H1 (cell line): Measurements from ENCODE around the gene KCNA4. TPM values are rescaled to one million over a fixed set of nuclear protein-coding genes. Genes with fewer than 3 reads are reported as not detected.

Source experiments
- CTCF ChIA-PET: fragments of 300-600 bp; sonication (Branson Sonifier 250); formaldehyde crosslinking; loops from one replicate; lab custom pipeline; 2021; ENCODE audit not compliant: partially characterized antibody; lab: Charles Lee
- POLR2A ChIA-PET: fragments of 300-600 bp; sonication (Branson Sonifier 250); formaldehyde crosslinking; loops from one replicate; lab custom pipeline; 2021; ENCODE audit warnings: inconsistent platforms; ENCODE audit not compliant: partially characterized antibody; lab: Charles Lee
- DNase-seq, 2 experiments: peaks; one replicate each; pipeline versions ENCODE4 v3.0.0 to v3.0.0-alpha.2; 2010 to 2022; ENCODE audit warnings: low spot score in 2 of 2, low read depth in 1 of 2, mixed read lengths in 1 of 2
- FAIRE-seq: peaks from 2 replicates; lab custom pipeline; 2011; peaks lifted over from hg19 to GRCh38; lab: Jason Lieb, UNC
- H2AFZ ChIP-seq: 2 replicates; pipeline ENCODE4 v1.8.1; 2012; ENCODE audit warnings: low read length, inconsistent platforms
- H2AK5ac ChIP-seq: 2 replicates; pipeline ENCODE4 v1.6.1; 2013; ENCODE audit warnings: low read depth, low read length
- H2BK120ac ChIP-seq: replicated peaks from 2 replicates; pipeline ENCODE3; 2013; ENCODE audit warnings: low read depth, low read length, inconsistent platforms
- H2BK12ac ChIP-seq: 2 replicates; pipeline ENCODE4 v1.6.1; 2013; ENCODE audit warnings: low read depth, low read length
- H2BK15ac ChIP-seq: 2 replicates; pipeline ENCODE4 v1.6.1; 2013; ENCODE audit warnings: low read length
- H2BK20ac ChIP-seq: 2 replicates; pipeline ENCODE4 v1.6.1; 2013; ENCODE audit warnings: low read length
- H2BK5ac ChIP-seq: 2 replicates; pipeline ENCODE4 v1.6.1; 2013; ENCODE audit warnings: low read depth, low read length
- H3K14ac ChIP-seq: 2 replicates; pipeline ENCODE4 v1.6.1; 2013; ENCODE audit warnings: inconsistent platforms; ENCODE audit not compliant: insufficient read length
- H3K18ac ChIP-seq: 2 replicates; pipeline ENCODE4 v1.6.1; 2013; ENCODE audit warnings: low read length; ENCODE audit errors: extremely low read depth
- H3K23ac ChIP-seq: 2 replicates; pipeline ENCODE4 v1.6.1; 2013; ENCODE audit warnings: inconsistent platforms; ENCODE audit not compliant: insufficient read length
- H3K23me2 ChIP-seq: 2 replicates; pipeline ENCODE4 v1.6.1; 2013; ENCODE audit warnings: low read depth, low read length
- H3K27ac ChIP-seq: 2 replicates; pipeline ENCODE4 v1.6.1; 2011; ENCODE audit warnings: low read depth, low read length, inconsistent platforms
- H3K27me3 ChIP-seq, 4 experiments: replicated peaks in 1 of 4; 1 replicate in 1 of 4; 2 replicates in 3 of 4; pipeline versions ENCODE4 v1.6.1 to v1.8.1; 2011 to 2013; ENCODE audit warnings: low read length in 3 of 4, mild to moderate bottlenecking in 3 of 4, inconsistent platforms in 2 of 4, mixed read lengths in 2 of 4, moderate library complexity in 1 of 4; ENCODE audit not compliant: control insufficient read depth in 3 of 4, insufficient read depth in 3 of 4; ENCODE audit errors: extremely low read depth in 1 of 4
- H3K36me3 ChIP-seq, 4 experiments: 2 replicates each; pipeline versions ENCODE4 v1.6.1 to v1.8.1; 2011 to 2013; ENCODE audit warnings: mild to moderate bottlenecking in 4 of 4, low read length in 3 of 4, moderate library complexity in 2 of 4, control low read depth in 1 of 4, inconsistent platforms in 1 of 4; ENCODE audit not compliant: insufficient read depth in 4 of 4, control insufficient read depth in 2 of 4
- H3K4ac ChIP-seq: replicated peaks from 2 replicates; pipeline ENCODE3; 2013; ENCODE audit warnings: low read length, low read depth, mixed read lengths, inconsistent platforms; ENCODE audit not compliant: insufficient read length
- H3K4me1 ChIP-seq, 4 experiments: replicated peaks in 1 of 4; 1 replicate in 1 of 4; 2 replicates in 3 of 4; pipeline versions ENCODE4 v1.6.1 to v1.8.1; 2011 to 2013; ENCODE audit warnings: low read length in 3 of 4, inconsistent platforms in 2 of 4, mixed read lengths in 1 of 4; ENCODE audit not compliant: insufficient read depth in 4 of 4, control insufficient read depth in 3 of 4
- H3K4me2 ChIP-seq, 2 experiments: 2 replicates each; pipeline versions ENCODE4 v1.6.1 to v1.8.1; 2011 to 2013; ENCODE audit warnings: low read depth in 2 of 2, low read length in 2 of 2, control low read depth in 1 of 2, inconsistent platforms in 1 of 2, mild to moderate bottlenecking in 1 of 2; ENCODE audit not compliant: insufficient read depth in 1 of 2
- H3K4me3 ChIP-seq, 4 experiments: fragments of 200-600, 300-600 bp in 1 of 4; sonication (generic), shearing (Covaris generic), sonication (Bioruptor Twin) in 1 of 4; 2 replicates each; pipeline versions ENCODE4 v1.5.1 to v1.8.1; 2011 to 2016; ENCODE audit warnings: low read length in 4 of 4, low read depth in 3 of 4, control low read depth in 2 of 4, inconsistent platforms in 2 of 4, mild to moderate bottlenecking in 2 of 4, mixed read lengths in 1 of 4, moderate library complexity in 1 of 4; ENCODE audit not compliant: insufficient read depth in 2 of 4; ENCODE audit errors: extremely low read depth in 1 of 4
- H3K56ac ChIP-seq: replicated peaks from 2 replicates; pipeline ENCODE3; 2013; ENCODE audit warnings: low read depth, mild to moderate bottlenecking, mixed read lengths, low read length, inconsistent platforms; ENCODE audit not compliant: insufficient read length
- H3K79me1 ChIP-seq: 2 replicates; pipeline ENCODE4 v1.6.1; 2013; ENCODE audit warnings: low read depth, low read length, control low read depth
- H3K79me2 ChIP-seq, 2 experiments: 2 replicates each; pipeline versions ENCODE4 v1.6.1 to v1.8.1; 2012 to 2013; ENCODE audit warnings: low read length in 2 of 2, mild to moderate bottlenecking in 2 of 2, inconsistent platforms in 1 of 2; ENCODE audit not compliant: insufficient read depth in 2 of 2, control insufficient read depth in 1 of 2
- H3K9ac ChIP-seq, 4 experiments: replicated peaks in 1 of 4; 1 replicate in 1 of 4; 2 replicates in 3 of 4; pipeline versions ENCODE4 v1.6.1 to v1.8.1; 2011 to 2013; ENCODE audit warnings: low read depth in 3 of 4, low read length in 3 of 4, control low read depth in 2 of 4, mild to moderate bottlenecking in 2 of 4, moderate library complexity in 2 of 4, inconsistent platforms in 1 of 4; ENCODE audit errors: extremely low read depth in 1 of 4
- H3K9me3 ChIP-seq, 2 experiments: 2 replicates each; pipeline versions ENCODE4 v1.6.1 to v1.8.1; 2012 to 2013; ENCODE audit warnings: mild to moderate bottlenecking in 2 of 2, moderate library complexity in 2 of 2, control low read depth in 1 of 2, inconsistent platforms in 1 of 2, low read depth in 1 of 2, low read length in 1 of 2, mixed read lengths in 1 of 2; ENCODE audit not compliant: insufficient read depth in 2 of 2
- H4K20me1 ChIP-seq, 2 experiments: replicated peaks in 1 of 2; 2 replicates each; pipeline versions ENCODE3 to v1.8.1; 2011 to 2013; ENCODE audit warnings: inconsistent platforms in 2 of 2, low read length in 2 of 2, mild to moderate bottlenecking in 1 of 2; ENCODE audit not compliant: insufficient read depth in 2 of 2, control insufficient read depth in 1 of 2
- H4K5ac ChIP-seq: 2 replicates; pipeline ENCODE4 v1.6.1; 2013; ENCODE audit warnings: low read length, low read depth, mixed read lengths, inconsistent platforms; ENCODE audit not compliant: insufficient read length
- H4K8ac ChIP-seq: 2 replicates; pipeline ENCODE4 v1.8.0; 2013; ENCODE audit warnings: mild to moderate bottlenecking, moderate library complexity, low read length, inconsistent platforms; ENCODE audit not compliant: insufficient read depth; ENCODE audit errors: extremely low read depth
- H4K91ac ChIP-seq: replicated peaks from 2 replicates; pipeline ENCODE3; 2013; ENCODE audit warnings: low read length, mixed read lengths, inconsistent platforms; ENCODE audit not compliant: insufficient read length
- NRF1 ChIP-seq: IDR thresholded peaks from 2 replicates; pipeline ENCODE4 v1.6.1; 2011; ENCODE audit warnings: mild to moderate bottlenecking, low read depth, low read length, improper control_type of control experiment
- RAD21 ChIP-seq, 2 experiments: IDR thresholded peaks in 1 of 2; conservative IDR thresholded peaks in 1 of 2; 2 replicates each; pipeline ENCODE4 v1.6.1; 2011; ENCODE audit warnings: low read depth in 2 of 2, low read length in 2 of 2, improper control_type of control experiment in 1 of 2, inconsistent platforms in 1 of 2, mild to moderate bottlenecking in 1 of 2, moderate library complexity in 1 of 2
- RBBP5 ChIP-seq: IDR thresholded peaks from 2 replicates; pipeline ENCODE4 v1.7.1; 2012; ENCODE audit warnings: low read depth, mild to moderate bottlenecking, inconsistent platforms, low read length, moderate library complexity, borderline replicate concordance
- WGBS, 2 experiments: shearing (Covaris generic) in 1 of 2; methylation state at CpG; one replicate each; pipeline versions ENCODE4 v1.1.6 to v1.1.7; 2013 to 2015; ENCODE audit warnings: low lambda C conversion rate in 2 of 2, mixed read lengths in 2 of 2, inconsistent platforms in 1 of 2, low coverage in 1 of 2, missing lambda C conversion rate in 1 of 2; ENCODE audit not compliant: insufficient replicate concordance in 2 of 2, insufficient coverage in 1 of 2, insufficient read length in 1 of 2; ENCODE audit errors: extremely low coverage in 1 of 2, missing lambda C conversion rate in 1 of 2; 5-methylcytosine and 5-hydroxymethylcytosine counted together
- polyA plus RNA-seq, 7 experiments: library from polyadenylated mRNA; depleted of rRNA in 3 of 7; stranded (reverse) in 5 of 7; unstranded in 2 of 7; fragments of >200 nt in 5 of 7; fragments of 200-250 nt in 2 of 7; gene quantifications; 1 replicate in 5 of 7; 2 replicates in 1 of 7; 4 replicates in 1 of 7; pipeline versions ENCODE4 v1.2.1 to v1.2.3, GENCODE V29; 2011 to 2013; ENCODE audit warnings: missing spikeins in 2 of 7, mixed read lengths in 2 of 7
- total RNA-seq: library from RNA; stranded (reverse); fragmentation: NEBNext Ultra II Directional; extraction: Animal tissue kit (Norgen Biotek cat#: 25700); gene quantifications from 2 replicates; pipeline ENCODE4 v1.2.1, GENCODE V29; 2021
- TF ChIP-seq, protein P1 (sequence below), 3 experiments: IDR thresholded peaks; 1 replicate in 2 of 3; 2 replicates in 1 of 3; pipeline versions ENCODE4 v1.5.1 to v1.6.1; 2011; ENCODE audit warnings: low read length in 3 of 3, mild to moderate bottlenecking in 3 of 3, inconsistent platforms in 2 of 3, low read depth in 1 of 3, moderate library complexity in 1 of 3; ENCODE audit not compliant: insufficient read depth in 1 of 3; ENCODE audit errors: control extremely low read depth in 1 of 3

Gene KCNA4
- total and polyA plus RNA-seq, 2 of the 8 experiments (the other 6 are each of a cell fraction or from before 2014, with no cell fraction given): not detected

DNA sequence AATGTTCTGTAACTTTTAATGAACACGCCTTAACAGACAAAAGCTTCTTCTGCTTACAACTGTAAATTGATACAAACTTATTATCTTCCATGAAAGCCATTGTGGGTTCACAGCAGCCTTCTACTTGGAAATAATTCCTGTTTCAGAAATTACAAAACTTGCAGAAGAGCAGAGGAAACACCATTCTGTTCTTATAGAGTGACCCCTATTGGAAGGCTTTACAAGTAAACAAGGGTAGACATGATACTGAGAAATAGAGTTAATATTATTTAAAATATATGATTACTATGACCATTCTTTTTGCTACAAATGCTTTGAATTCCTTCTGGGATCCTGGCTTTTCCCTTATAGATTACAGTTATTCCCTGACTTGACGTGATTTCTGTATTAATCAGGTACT lies 32.4 kb upstream of the KCNA4 start:
- no peak for FAIRE-seq

More for the DNA sequence above, 32.4 kb upstream of the KCNA4 start:
- Histone ChIP-seq H3K4me3 (no peak overlapping the region), H4K8ac (no peak overlapping the region), H2BK20ac (no peak overlapping the region), H4K5ac (no peak overlapping the region), H2BK12ac (no peak overlapping the region), H3K23me2 (no peaks in the 10 kb centered on the region), H2AFZ (no peak overlapping the region), H3K79me2 (no peaks in the 10 kb centered on the region), H2BK120ac (no peak overlapping the region), H3K36me3 (no peaks in the 10 kb centered on the region), H3K4me1 (no peaks in the 10 kb centered on the region), H2BK15ac (no peak overlapping the region), H3K9ac (no peak overlapping the region), H3K27me3 (no peaks in the 10 kb centered on the region), H3K4ac (no peak overlapping the region), H3K18ac (no peak overlapping the region), H3K56ac (no peak overlapping the region), H3K14ac (no peak overlapping the region), H3K23ac (no peak overlapping the region), H4K20me1 (no peaks in the 10 kb centered on the region), H3K79me1 (no peaks in the 10 kb centered on the region), H3K9me3 (no peaks in the 10 kb centered on the region), H2BK5ac (no peak overlapping the region), H2AK5ac (no peak overlapping the region), H3K27ac (no peak overlapping the region), H3K4me2 (no peak overlapping the region), H4K91ac (no peak overlapping the region)
- POLR2A ChIA-PET: no interaction called here
- TF ChIP-seq, protein P1, sequence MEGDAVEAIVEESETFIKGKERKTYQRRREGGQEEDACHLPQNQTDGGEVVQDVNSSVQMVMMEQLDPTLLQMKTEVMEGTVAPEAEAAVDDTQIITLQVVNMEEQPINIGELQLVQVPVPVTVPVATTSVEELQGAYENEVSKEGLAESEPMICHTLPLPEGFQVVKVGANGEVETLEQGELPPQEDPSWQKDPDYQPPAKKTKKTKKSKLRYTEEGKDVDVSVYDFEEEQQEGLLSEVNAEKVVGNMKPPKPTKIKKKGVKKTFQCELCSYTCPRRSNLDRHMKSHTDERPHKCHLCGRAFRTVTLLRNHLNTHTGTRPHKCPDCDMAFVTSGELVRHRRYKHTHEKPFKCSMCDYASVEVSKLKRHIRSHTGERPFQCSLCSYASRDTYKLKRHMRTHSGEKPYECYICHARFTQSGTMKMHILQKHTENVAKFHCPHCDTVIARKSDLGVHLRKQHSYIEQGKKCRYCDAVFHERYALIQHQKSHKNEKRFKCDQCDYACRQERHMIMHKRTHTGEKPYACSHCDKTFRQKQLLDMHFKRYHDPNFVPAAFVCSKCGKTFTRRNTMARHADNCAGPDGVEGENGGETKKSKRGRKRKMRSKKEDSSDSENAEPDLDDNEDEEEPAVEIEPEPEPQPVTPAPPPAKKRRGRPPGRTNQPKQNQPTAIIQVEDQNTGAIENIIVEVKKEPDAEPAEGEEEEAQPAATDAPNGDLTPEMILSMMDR (IDR thresholded peaks at IDR 0.05; ENCODE audit: control extremely low read depth in 1 of 3, insufficient read depth in 1 of 3, low read depth in 1 of 3, low read length in 3 of 3): peak in 1 of 3 experiments; percentile 10; a peak in 1 of 4 replicates
- TF ChIP-seq NRF1 (no peak), RAD21 (IDR thresholded peaks at IDR 0.05 in 1 of 2, conservative IDR thresholded peaks at IDR 0.05 in 1 of 2; ENCODE audit: low read depth in 2 of 2, low read length in 2 of 2) (peak in 1 of 2 experiments; percentile 11; a peak in 2 of 4 replicates), RBBP5 (no peak)
- no peak for DNase-seq
- CTCF ChIA-PET: no interaction called here
- WGBS, 2 experiments: 43% methylated on average over 2 of the region's 2 CpGs; no CpG with 5 or more reads in 1 of the 2 experiments
